ENCODE measurements around the gene IRX2. TPM values are rescaled to one million over a fixed set of nuclear protein-coding genes. Genes with fewer than 3 reads are reported as not detected.

The IRX2 gene
- total RNA-seq, 1 experiment from 2014 or later = not detected

DNA sequence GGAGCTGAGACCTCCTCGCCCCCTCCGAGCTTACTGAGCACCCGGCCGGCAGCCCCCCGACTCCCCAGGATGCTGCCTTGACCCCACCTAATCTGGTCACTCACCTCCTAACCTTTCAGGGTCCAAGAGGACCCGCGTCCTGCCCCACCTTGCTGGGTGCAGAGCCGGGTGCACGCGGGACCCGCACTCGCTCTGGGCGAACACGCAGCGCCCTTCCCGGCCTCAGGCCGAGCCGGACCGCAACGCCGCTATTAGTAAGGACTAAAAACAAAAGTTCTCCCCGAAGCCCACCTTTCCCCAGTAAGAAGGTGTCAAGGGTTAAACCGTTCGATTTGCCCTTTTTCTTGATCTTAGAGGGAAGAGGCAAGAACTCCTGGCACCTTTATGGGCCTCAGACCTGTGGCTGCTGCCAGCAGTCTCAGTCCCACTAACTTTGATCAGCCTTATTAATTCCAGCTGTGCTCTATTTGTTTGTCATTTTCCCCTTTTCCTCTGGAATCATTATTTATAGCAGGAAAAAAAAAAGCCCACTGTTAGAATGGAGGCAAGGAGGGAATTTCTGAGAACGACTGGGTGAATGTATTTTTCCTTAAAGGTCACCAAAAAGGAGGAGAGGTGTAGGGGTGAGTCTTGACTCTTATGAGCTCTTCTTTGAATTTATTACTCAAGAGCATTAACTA lies 10.5 kb downstream of the IRX2 start:
- BruUV-seq (replicated peaks) = no TSS peak
- no peak for DNase-seq (ENCODE audit: low spot score)
- no peaks in the 10 kb centered on the region for H3K27me3 ChIP-seq (replicated peaks; ENCODE audit: insufficient read depth, low read depth, low read length, poor library complexity)

DNA sequence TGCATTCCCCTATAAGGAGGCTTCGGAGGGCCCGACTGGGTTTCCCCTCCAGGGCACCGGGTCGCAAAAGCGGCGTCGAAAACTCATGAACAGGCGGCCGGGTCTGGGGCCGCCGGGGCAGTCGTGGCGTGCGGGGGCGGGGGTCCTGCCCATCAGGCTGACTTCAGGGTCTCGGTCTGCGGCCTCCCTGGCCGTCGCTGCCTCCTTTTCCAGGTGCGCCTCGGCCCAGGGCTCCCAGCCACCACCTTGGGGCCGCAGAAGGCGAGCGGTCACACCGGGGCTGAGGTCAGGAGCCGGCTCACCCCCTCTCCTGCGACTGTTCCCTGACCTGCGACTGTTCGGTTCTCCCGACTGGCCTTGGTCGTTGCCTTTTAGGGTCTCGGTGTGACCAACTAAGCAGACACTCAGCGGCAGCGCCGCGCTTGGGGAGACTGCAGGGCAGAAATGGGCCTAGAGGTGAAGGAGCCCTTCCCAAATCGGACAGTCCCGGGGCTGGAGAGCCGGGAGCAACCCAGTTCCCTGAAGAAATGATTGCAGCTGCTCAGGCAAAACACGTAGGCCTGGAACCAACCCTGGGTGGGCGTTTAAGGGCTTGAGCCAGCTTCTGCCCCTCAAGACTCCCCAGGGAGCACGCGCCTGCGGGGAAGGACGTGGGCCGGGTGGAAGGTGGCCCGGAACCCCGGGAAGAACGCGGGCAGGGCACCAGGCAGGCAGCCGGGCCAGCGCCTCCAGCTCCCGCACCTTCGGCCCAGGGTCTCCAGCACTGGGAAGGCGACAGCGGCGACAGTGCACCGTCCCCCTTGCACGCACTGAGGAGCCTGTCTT lies 11.2 kb downstream of the IRX2 start:
- Histone ChIP-seq H3K4me1 (ENCODE audit: insufficient read depth, low read length, poor library complexity, severe bottlenecking) (no peaks in the 10 kb centered on the region), H3K36me3 (ENCODE audit: insufficient read depth, low read length, poor library complexity, severe bottlenecking) (no peaks in the 10 kb centered on the region), H3K4me3 (ENCODE audit: low read depth, low read length, poor library complexity, severe bottlenecking) (no peak overlapping the region), H3K27ac (ENCODE audit: low read depth, low read length, poor library complexity, severe bottlenecking) (no peak overlapping the region), H3K27me3 (replicated peaks; ENCODE audit: insufficient read depth, low read depth, low read length, poor library complexity) (no peaks in the 10 kb centered on the region), H3K9me3 (ENCODE audit: low read depth, low read length, poor library complexity, severe bottlenecking) (peaks cover 12% of the 10 kb centered on the region)
- ChIA-PET CTCF (no interaction called here), POLR2A (ENCODE audit: low non-redundant PET) (no interaction called here)
- TF ChIP-seq, protein P1, sequence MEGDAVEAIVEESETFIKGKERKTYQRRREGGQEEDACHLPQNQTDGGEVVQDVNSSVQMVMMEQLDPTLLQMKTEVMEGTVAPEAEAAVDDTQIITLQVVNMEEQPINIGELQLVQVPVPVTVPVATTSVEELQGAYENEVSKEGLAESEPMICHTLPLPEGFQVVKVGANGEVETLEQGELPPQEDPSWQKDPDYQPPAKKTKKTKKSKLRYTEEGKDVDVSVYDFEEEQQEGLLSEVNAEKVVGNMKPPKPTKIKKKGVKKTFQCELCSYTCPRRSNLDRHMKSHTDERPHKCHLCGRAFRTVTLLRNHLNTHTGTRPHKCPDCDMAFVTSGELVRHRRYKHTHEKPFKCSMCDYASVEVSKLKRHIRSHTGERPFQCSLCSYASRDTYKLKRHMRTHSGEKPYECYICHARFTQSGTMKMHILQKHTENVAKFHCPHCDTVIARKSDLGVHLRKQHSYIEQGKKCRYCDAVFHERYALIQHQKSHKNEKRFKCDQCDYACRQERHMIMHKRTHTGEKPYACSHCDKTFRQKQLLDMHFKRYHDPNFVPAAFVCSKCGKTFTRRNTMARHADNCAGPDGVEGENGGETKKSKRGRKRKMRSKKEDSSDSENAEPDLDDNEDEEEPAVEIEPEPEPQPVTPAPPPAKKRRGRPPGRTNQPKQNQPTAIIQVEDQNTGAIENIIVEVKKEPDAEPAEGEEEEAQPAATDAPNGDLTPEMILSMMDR (conservative IDR thresholded peaks at IDR 0.05; ENCODE audit: low read depth, low read length) = no peak
- no peak for TF ChIP-seq EZH2 (IDR thresholded peaks at IDR 0.05; ENCODE audit: borderline replicate concordance, low read depth, low read length, poor library complexity, severe bottlenecking)
- BruUV-seq (replicated peaks) = no TSS peak
- DNase-seq (ENCODE audit: low spot score) = no peak
- intact Hi-C loops (cut with micrococcal nuclease; ENCODE audit: unreplicated experiment) = no loop called here

More for the DNA sequence above, 10.5 kb downstream of the IRX2 start:
- ChIA-PET POLR2A (ENCODE audit: low non-redundant PET) (no interaction called here), CTCF (no interaction called here)
- TF ChIP-seq, protein P1 (conservative IDR thresholded peaks at IDR 0.05; ENCODE audit: low read depth, low read length) = no peak
- no peak for TF ChIP-seq EZH2 (IDR thresholded peaks at IDR 0.05; ENCODE audit: borderline replicate concordance, low read depth, low read length, poor library complexity, severe bottlenecking)
- no peak overlapping the region for H3K4me3 ChIP-seq (ENCODE audit: low read depth, low read length, poor library complexity, severe bottlenecking)
- intact Hi-C loops (cut with micrococcal nuclease; ENCODE audit: unreplicated experiment) = no loop called here
- no peak overlapping the region for H3K27ac ChIP-seq (ENCODE audit: low read depth, low read length, poor library complexity, severe bottlenecking)
- no peaks in the 10 kb centered on the region for H3K4me1 ChIP-seq (ENCODE audit: insufficient read depth, low read length, poor library complexity, severe bottlenecking)
- H3K9me3 ChIP-seq (ENCODE audit: low read depth, low read length, poor library complexity, severe bottlenecking) = peaks cover 18% of the 10 kb centered on the region
- no peaks in the 10 kb centered on the region for H3K36me3 ChIP-seq (ENCODE audit: insufficient read depth, low read length, poor library complexity, severe bottlenecking)

DNA sequence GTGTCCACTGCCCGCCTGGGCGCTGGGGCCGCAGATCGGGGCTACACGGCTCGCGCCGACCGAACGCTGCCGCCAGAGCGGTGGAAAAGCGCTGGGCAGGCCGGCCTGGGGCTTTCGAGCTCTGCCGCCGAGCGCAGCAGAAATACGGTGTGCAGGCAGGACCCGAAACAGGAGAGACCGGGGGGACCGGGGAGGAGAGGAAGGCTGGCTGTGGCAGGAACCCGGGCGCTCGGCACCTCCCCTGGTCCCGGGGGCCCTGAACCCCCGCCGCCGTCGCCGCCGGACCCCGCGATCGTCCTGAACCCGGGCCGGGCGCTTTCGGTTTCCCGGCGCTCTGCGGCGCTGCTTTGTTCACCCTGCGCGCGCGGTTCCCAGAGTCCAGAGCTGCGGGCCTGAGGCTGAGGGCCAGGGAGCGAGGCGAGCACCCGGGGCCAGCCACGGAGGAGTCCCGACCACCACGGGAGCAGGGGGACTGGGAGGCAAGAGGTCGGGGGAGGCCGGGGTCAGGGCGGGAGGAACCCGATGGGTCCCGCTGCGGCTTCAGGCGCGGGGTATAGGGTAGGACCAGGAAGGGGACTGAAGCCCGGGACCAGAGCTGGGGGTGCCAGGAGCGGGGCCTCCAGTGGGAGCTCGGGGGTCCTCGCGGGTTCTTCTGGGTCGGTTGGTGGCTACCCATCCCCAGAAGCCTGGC lies 12.0 kb downstream of the IRX2 start:
- peaks cover 15% of the 10 kb centered on the region for H3K9me3 ChIP-seq (ENCODE audit: low read depth, low read length, poor library complexity, severe bottlenecking)
- H3K27me3 ChIP-seq (replicated peaks; ENCODE audit: insufficient read depth, low read depth, low read length, poor library complexity) = no peaks in the 10 kb centered on the region
- TF ChIP-seq EZH2 (IDR thresholded peaks at IDR 0.05; ENCODE audit: borderline replicate concordance, low read depth, low read length, poor library complexity, severe bottlenecking) = no peak
- TF ChIP-seq, protein P1 (conservative IDR thresholded peaks at IDR 0.05; ENCODE audit: low read depth, low read length) = no peak
- intact Hi-C loops (cut with micrococcal nuclease; ENCODE audit: unreplicated experiment) = no loop called here
- BruUV-seq (replicated peaks) = no TSS peak
- H3K36me3 ChIP-seq (ENCODE audit: insufficient read depth, low read length, poor library complexity, severe bottlenecking) = no peaks in the 10 kb centered on the region
- DNase-seq (ENCODE audit: low spot score) = no peak
- POLR2A ChIA-PET (ENCODE audit: low non-redundant PET) = no interaction called here
- H3K4me1 ChIP-seq (ENCODE audit: insufficient read depth, low read length, poor library complexity, severe bottlenecking) = no peaks in the 10 kb centered on the region
- no peak overlapping the region for H3K4me3 ChIP-seq (ENCODE audit: low read depth, low read length, poor library complexity, severe bottlenecking)
- H3K27ac ChIP-seq (ENCODE audit: low read depth, low read length, poor library complexity, severe bottlenecking) = no peak overlapping the region
- CTCF ChIA-PET = no interaction called here

Data from A673 (cell line).